NB4 (cell line): ENCODE results near the gene TIGD7.

Experiments
- MYC ChIP-seq: IDR thresholded peaks from 2 replicates; pipeline ENCODE4 v1.6.1; 2011; ENCODE audit warnings: low read depth, low read length
- POLR2A ChIP-seq: IDR thresholded peaks from 2 replicates; pipeline ENCODE4 v1.6.1; 2011; ENCODE audit warnings: mild to moderate bottlenecking; ENCODE audit not compliant: insufficient read length; ENCODE audit errors: extremely low read depth
- TF ChIP-seq, protein P1 (sequence below): IDR thresholded peaks from one replicate; pipeline ENCODE4 v1.5.1; 2012; ENCODE audit warnings: low read depth, low read length

DNA sequence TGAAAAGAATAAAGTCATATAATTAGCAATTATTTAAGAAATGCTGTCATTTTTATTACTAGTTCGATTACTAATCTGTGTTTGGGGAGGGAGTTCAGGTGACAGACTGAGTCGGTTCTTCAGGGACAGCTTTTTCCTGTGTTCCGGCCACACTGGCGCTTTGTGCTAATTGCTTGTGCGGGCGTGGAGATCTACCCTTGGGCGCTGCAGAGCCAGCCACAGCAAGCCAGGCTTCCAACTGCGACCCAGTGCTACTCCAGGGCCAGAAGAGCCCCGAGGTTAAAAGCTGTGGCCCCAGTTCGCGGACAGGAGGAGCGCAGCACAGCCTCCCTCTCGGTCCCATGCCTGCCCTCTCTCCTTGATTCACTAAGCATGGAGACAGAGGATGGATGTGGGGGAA lies 43.9 kb upstream of the TIGD7 start:
- TF ChIP-seq POLR2A (no peak), MYC (no peak)
- TF ChIP-seq, protein P1, sequence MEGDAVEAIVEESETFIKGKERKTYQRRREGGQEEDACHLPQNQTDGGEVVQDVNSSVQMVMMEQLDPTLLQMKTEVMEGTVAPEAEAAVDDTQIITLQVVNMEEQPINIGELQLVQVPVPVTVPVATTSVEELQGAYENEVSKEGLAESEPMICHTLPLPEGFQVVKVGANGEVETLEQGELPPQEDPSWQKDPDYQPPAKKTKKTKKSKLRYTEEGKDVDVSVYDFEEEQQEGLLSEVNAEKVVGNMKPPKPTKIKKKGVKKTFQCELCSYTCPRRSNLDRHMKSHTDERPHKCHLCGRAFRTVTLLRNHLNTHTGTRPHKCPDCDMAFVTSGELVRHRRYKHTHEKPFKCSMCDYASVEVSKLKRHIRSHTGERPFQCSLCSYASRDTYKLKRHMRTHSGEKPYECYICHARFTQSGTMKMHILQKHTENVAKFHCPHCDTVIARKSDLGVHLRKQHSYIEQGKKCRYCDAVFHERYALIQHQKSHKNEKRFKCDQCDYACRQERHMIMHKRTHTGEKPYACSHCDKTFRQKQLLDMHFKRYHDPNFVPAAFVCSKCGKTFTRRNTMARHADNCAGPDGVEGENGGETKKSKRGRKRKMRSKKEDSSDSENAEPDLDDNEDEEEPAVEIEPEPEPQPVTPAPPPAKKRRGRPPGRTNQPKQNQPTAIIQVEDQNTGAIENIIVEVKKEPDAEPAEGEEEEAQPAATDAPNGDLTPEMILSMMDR = no peak
